ENCODE measurements around the gene INPP5A. TPM values are rescaled to one million over a fixed set of nuclear protein-coding genes. Genes with fewer than 3 reads are reported as not detected.
A peak's percentile ranks its signal among the peaks of the same experiment; 100 is the strongest.

Gene INPP5A
- total and polyA plus RNA-seq, 4 donors, result 12.4 to 39.9 (median 28.2) TPM

DNA sequence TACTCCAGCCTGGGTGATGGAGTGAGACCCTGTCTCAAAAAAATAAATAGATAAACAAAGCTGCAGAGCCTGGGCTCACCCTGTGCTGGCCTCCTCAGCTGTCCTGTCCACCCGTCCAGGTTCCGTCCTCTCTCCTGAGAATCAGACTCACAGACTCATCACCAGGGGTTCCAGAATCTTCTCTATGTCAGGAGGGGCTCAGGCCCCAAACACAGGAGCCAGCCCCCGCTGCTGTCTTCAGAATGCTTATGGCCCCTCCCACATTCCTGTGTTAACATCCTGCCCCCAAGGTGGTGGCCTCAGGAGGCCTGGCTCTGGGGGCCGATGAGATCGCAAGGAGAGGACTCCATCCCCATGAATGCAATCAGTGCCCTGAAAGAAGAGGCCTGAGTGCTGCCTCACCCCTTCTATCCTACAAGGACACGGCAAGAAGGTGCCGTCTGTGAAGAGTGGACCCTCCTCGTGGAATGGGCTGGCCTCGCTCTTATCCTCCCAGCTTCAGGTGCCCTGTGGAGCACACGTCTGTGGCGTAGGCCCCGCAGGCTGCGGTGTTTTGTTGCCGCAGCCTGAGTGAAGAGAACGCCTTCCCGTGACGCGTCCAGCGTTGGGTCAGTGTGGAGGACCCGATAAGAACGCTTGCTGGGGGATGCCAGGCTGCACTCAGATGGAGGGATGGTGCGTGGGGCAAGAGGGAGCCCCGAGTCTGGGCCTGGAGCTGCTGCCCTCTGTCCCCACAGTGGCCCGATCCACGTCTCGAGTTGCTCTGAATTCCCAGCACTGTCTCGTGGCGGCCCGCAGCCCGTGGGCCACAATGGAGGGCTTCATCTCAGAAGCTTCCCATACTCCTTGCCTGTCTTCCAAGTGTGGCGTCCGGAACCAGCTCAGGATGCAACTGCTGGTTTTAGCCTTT is 77.1 kb downstream of the INPP5A start:
- TF ChIP-seq, protein P1, sequence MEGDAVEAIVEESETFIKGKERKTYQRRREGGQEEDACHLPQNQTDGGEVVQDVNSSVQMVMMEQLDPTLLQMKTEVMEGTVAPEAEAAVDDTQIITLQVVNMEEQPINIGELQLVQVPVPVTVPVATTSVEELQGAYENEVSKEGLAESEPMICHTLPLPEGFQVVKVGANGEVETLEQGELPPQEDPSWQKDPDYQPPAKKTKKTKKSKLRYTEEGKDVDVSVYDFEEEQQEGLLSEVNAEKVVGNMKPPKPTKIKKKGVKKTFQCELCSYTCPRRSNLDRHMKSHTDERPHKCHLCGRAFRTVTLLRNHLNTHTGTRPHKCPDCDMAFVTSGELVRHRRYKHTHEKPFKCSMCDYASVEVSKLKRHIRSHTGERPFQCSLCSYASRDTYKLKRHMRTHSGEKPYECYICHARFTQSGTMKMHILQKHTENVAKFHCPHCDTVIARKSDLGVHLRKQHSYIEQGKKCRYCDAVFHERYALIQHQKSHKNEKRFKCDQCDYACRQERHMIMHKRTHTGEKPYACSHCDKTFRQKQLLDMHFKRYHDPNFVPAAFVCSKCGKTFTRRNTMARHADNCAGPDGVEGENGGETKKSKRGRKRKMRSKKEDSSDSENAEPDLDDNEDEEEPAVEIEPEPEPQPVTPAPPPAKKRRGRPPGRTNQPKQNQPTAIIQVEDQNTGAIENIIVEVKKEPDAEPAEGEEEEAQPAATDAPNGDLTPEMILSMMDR (IDR thresholded peaks at IDR 0.05; ENCODE audit: control extremely low read depth, extremely low read depth), result no peak
- Histone ChIP-seq H3K4me3 (no peak overlapping the region), H3K4me1 (ENCODE audit: control insufficient read depth in 5 of 5, insufficient read depth in 5 of 5, low read length in 5 of 5) (peaks cover 0 to 19% (median 0%) of the 10 kb centered on the region in 5 donors), H3K9me3 (ENCODE audit: control insufficient read depth in 4 of 4, insufficient read depth in 3 of 4, low read length in 3 of 4) (peaks cover 0 to 3% (median 0%) of the 10 kb centered on the region in 4 donors), H3K9ac (ENCODE audit: insufficient read depth in 1 of 2, low read length in 2 of 2) (no peak overlapping the region), H3K36me3 (ENCODE audit: control insufficient read depth in 4 of 4, insufficient read depth in 4 of 4, low read length in 4 of 4) (peaks cover 0 to 6% (median 0%) of the 10 kb centered on the region in 4 donors), H3K27me3 (ENCODE audit: control insufficient read depth in 3 of 3, insufficient read depth in 3 of 3, low read length in 2 of 3) (no peaks in the 10 kb centered on the region), H3K27ac (ENCODE audit: low read depth in 1 of 2, low read length in 1 of 2) (no peak overlapping the region)
- WGBS, 2 donors, result 95% methylated on average over 32 of the region's 32 CpGs
- ATAC-seq (ENCODE audit: insufficient read depth, low FRiP score), result no peak
- no peak for DNase-seq

DNA sequence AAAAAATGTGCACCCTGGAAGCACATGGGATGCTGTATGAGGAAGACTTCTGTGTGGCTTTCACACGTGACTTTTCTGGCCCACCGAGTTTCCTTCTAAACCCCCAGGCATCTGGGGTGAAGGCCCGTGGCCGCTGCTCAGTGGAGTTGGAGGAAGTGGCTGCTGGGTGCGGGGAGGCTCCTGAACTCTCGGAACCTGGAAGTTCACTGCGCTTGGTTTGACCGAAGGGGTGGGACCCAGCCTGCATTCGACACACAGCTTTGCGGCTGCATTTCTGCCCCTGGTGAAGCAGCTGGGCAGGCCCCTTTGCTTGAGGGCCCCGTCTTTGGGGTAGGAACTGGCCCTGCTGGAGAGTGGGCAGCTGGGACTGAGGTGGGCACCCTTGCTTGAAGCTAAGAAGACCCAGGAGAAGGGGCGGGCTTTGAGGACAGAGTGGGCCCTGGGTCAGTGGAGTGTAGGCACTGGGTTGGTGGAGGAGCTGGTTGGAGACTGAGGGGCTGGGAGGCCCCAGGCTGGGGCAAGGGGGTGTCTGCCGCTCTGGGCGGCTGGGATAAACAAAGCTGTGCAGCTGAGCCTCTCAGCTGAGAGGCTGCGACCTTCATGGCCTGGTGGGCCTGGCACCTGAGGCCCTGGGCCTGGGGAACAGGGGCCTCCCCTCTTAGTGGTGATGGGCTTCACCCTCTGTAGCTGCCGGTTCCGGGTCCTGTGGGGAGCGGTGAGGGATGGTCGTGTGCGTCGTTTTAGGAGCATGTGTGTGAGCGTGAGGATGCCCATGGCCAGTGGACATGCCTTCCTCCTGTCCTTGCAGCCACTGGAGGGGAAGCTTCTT is 78.0 kb downstream of the INPP5A start:
- WGBS, 2 donors, result 76 to 82% methylated on average over 22 of the region's 22 CpGs
- H3K9me3 ChIP-seq (ENCODE audit: control insufficient read depth in 4 of 4, insufficient read depth in 3 of 4, low read length in 3 of 4), result peaks cover 0 to 7% (median 1%) of the 10 kb centered on the region in 4 donors
- H3K36me3 ChIP-seq (ENCODE audit: control insufficient read depth in 4 of 4, insufficient read depth in 4 of 4, low read length in 4 of 4), result peaks cover 0 to 6% (median 0%) of the 10 kb centered on the region in 4 donors
- DNase-seq, result no peak
- no peak overlapping the region for H3K4me3 ChIP-seq
- no peaks in the 10 kb centered on the region for H3K27me3 ChIP-seq (ENCODE audit: control insufficient read depth in 3 of 3, insufficient read depth in 3 of 3, low read length in 2 of 3)
- TF ChIP-seq, protein P1 (IDR thresholded peaks at IDR 0.05; ENCODE audit: control extremely low read depth, extremely low read depth), result no peak
- peaks cover 0 to 19% (median 0%) of the 10 kb centered on the region in 5 donors for H3K4me1 ChIP-seq (ENCODE audit: control insufficient read depth in 5 of 5, insufficient read depth in 5 of 5, low read length in 5 of 5)
- no peak overlapping the region for H3K27ac ChIP-seq (ENCODE audit: low read depth in 1 of 2, low read length in 1 of 2)
- H3K9ac ChIP-seq (ENCODE audit: insufficient read depth in 1 of 2, low read length in 2 of 2), result no peak overlapping the region
- no peak for ATAC-seq (ENCODE audit: insufficient read depth, low FRiP score)

DNA sequence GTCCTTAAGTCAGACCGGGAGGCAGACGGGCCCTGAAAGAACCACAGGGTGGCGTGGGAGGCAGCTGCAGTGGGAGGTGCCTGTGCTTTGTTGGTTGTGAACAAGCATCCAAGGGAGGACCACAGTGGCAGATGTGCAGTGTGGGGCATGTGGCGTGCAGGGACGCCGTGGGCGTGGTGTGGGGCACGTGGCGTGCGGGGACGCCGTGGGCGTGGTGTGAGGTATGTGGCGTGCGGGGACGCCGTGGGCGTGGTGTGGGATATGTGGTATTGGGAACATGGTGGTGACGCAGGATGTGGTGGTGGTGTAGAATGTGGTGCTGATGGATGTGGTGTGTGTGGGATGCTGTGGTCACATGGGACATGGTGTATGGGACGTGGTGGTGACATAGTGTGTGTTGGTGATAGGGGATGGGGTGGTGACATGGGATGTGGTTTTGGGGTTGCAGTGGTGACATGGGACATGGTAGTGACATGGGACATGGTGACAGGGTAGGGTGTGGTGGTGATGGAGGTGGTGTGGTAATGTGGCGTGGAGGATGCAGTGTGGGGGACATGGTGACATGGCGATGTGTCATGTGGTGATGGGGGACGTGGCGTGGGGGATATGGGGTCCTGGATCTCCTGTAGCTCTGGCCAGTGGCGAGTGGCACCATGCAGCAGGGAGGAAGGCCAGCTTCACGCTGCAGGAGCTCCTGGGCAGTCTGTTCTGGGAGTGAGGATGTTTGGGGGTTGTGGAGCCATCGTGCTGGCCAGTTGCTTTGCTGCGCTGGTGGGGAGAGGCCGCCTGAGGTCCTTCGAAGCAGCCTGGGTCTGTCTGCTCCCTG is 78.8 kb downstream of the INPP5A start:
- peak; percentile 25 for ATAC-seq (ENCODE audit: insufficient read depth, low FRiP score)
- no peak for DNase-seq
- TF ChIP-seq, protein P1 (IDR thresholded peaks at IDR 0.05; ENCODE audit: control extremely low read depth, extremely low read depth), result no peak
- H3K27me3 ChIP-seq (ENCODE audit: control insufficient read depth in 3 of 3, insufficient read depth in 3 of 3, low read length in 2 of 3), result no peaks in the 10 kb centered on the region
- WGBS, 2 donors, result 83 to 85% methylated on average over 30 of the region's 30 CpGs
- H3K4me1 ChIP-seq (ENCODE audit: control insufficient read depth in 5 of 5, insufficient read depth in 5 of 5, low read length in 5 of 5), result peaks cover 0 to 16% (median 0%) of the 10 kb centered on the region in 5 donors
- no peak overlapping the region for H3K9ac ChIP-seq (ENCODE audit: insufficient read depth in 1 of 2, low read length in 2 of 2)
- no peak overlapping the region for H3K27ac ChIP-seq (ENCODE audit: low read depth in 1 of 2, low read length in 1 of 2)
- peaks cover 0 to 6% (median 0%) of the 10 kb centered on the region in 4 donors for H3K36me3 ChIP-seq (ENCODE audit: control insufficient read depth in 4 of 4, insufficient read depth in 4 of 4, low read length in 4 of 4)
- H3K4me3 ChIP-seq, result no peak overlapping the region
- peaks cover 0 to 7% (median 1%) of the 10 kb centered on the region in 4 donors for H3K9me3 ChIP-seq (ENCODE audit: control insufficient read depth in 4 of 4, insufficient read depth in 3 of 4, low read length in 3 of 4)
